22Rv1 (cell line): ENCODE results near the gene COX19.
A peak's percentile ranks its signal among the peaks of the same experiment; 100 is the strongest.

Experiments
- H3K27ac ChIP-seq: fragments of 450-650 bp; 2 replicates; pipeline ENCODE4 v1.5.1; 2017
- CTCF ChIP-seq: fragments of 450-650 bp; IDR thresholded peaks from 2 replicates; pipeline ENCODE4 v1.5.1; 2017; ENCODE audit warnings: mild to moderate bottlenecking
- ZFX ChIP-seq: fragments of 450-650 bp; IDR thresholded peaks from 2 replicates; pipeline ENCODE4 v1.6.1; 2017; ENCODE audit warnings: antibody characterized with exemption, borderline replicate concordance

The COX19 gene

GRCh38 chr7:974820-975681 is at the start of gene COX19:
COX19 (minus strand) TSS chr7:975549; CDS start chr7:975509, 40 bp downstream.
- TF ChIP-seq ZFX = no peak
- TF ChIP-seq CTCF = no peak
- peak within 1 kb of the TSS; percentile 88 for H3K27ac ChIP-seq

- H3K27ac ChIP-seq = no peak overlapping the region
- TF ChIP-seq ZFX (no peak), CTCF (no peak)
These were observed 49.0 kb upstream of the COX19 start for GRCh38 chr7:1024331-1024841.

- H3K27ac ChIP-seq = no peak overlapping the region
These were observed 47.6 kb upstream of the COX19 start for GRCh38 chr7:1022801-1023465.

GRCh38 chr7:1022356-1022755 is 47.0 kb upstream of the COX19 start:
- TF ChIP-seq CTCF = no peak
- no peak for TF ChIP-seq ZFX
- no peak overlapping the region for H3K27ac ChIP-seq

More at GRCh38 chr7:1022801-1023465, 47.6 kb upstream of the COX19 start:
- no peak for TF ChIP-seq ZFX
- no peak for TF ChIP-seq CTCF

- no peak overlapping the region for H3K27ac ChIP-seq
- no peak for TF ChIP-seq CTCF
- TF ChIP-seq ZFX = no peak
These were observed 46.6 kb upstream of the COX19 start for GRCh38 chr7:1021931-1022330.

- TF ChIP-seq CTCF = no peak
- no peak for TF ChIP-seq ZFX
- no peak overlapping the region for H3K27ac ChIP-seq
These were observed 46.0 kb upstream of the COX19 start for GRCh38 chr7:1021366-1021765.

GRCh38 chr7:1020849-1021251 is 45.5 kb upstream of the COX19 start:
- TF ChIP-seq ZFX (no peak), CTCF (peak; percentile 33)
- no peak overlapping the region for H3K27ac ChIP-seq
